ENCODE data around the gene OTOS.

The OTOS gene

GRCh38 chr2:240142256-240142775 is 1.9 kb upstream of the OTOS start:
- TF ChIP-seq SIN3A (IDR thresholded peaks at IDR 0.05; ENCODE audit: borderline replicate concordance, insufficient read depth, low read length) (no peak), REST (IDR thresholded peaks at IDR 0.05; ENCODE audit: insufficient read depth in 1 of 2, low read depth in 2 of 2, low read length in 2 of 2) (no peak), FOXP2 (optimal IDR thresholded peaks at IDR 0.05; ENCODE audit: borderline replicate concordance, extremely low read depth, extremely low read length, insufficient read depth) (no peak), POLR2AphosphoS5 (IDR thresholded peaks at IDR 0.05; ENCODE audit: low read depth, low read length) (no peak), TAF1 (IDR thresholded peaks at IDR 0.05; ENCODE audit: borderline replicate concordance, insufficient read depth, low read length) (no peak)

- TF ChIP-seq SIN3A (IDR thresholded peaks at IDR 0.05; ENCODE audit: borderline replicate concordance, insufficient read depth, low read length): no peak
- TF ChIP-seq FOXP2 (optimal IDR thresholded peaks at IDR 0.05; ENCODE audit: borderline replicate concordance, extremely low read depth, extremely low read length, insufficient read depth): no peak
- TF ChIP-seq TAF1 (IDR thresholded peaks at IDR 0.05; ENCODE audit: borderline replicate concordance, insufficient read depth, low read length): no peak
- TF ChIP-seq REST (IDR thresholded peaks at IDR 0.05; ENCODE audit: insufficient read depth in 1 of 2, low read depth in 2 of 2, low read length in 2 of 2): no peak
- no peak for TF ChIP-seq POLR2AphosphoS5 (IDR thresholded peaks at IDR 0.05; ENCODE audit: low read depth, low read length)
Observed at GRCh38 chr2:240141736-240142135, 1.3 kb upstream of the OTOS start.

- TF ChIP-seq TAF1 (IDR thresholded peaks at IDR 0.05; ENCODE audit: borderline replicate concordance, insufficient read depth, low read length): no peak
- TF ChIP-seq REST (IDR thresholded peaks at IDR 0.05; ENCODE audit: insufficient read depth in 1 of 2, low read depth in 2 of 2, low read length in 2 of 2): no peak
Observed at GRCh38 chr2:240140920-240141319, 462 bp upstream of the OTOS start.

GRCh38 chr2:240139666-240140393 is 628 bp downstream of the OTOS start:
- TF ChIP-seq FOXP2 (optimal IDR thresholded peaks at IDR 0.05; ENCODE audit: borderline replicate concordance, extremely low read depth, extremely low read length, insufficient read depth) (no peak), TAF1 (IDR thresholded peaks at IDR 0.05; ENCODE audit: borderline replicate concordance, insufficient read depth, low read length) (no peak), POLR2AphosphoS5 (IDR thresholded peaks at IDR 0.05; ENCODE audit: low read depth, low read length) (no peak), SIN3A (IDR thresholded peaks at IDR 0.05; ENCODE audit: borderline replicate concordance, insufficient read depth, low read length) (no peak), REST (IDR thresholded peaks at IDR 0.05; ENCODE audit: insufficient read depth in 1 of 2, low read depth in 2 of 2, low read length in 2 of 2) (no peak)
